Activated naive CD8-positive, alpha-beta T cell treated with anti-CD3 and anti-CD28 coated beads, Interleukin-2, amount 10 ng/mL, durations not matched to agents 7 days and 5 days (primary cell): Measurements from ENCODE around the gene ITPR3. TPM values are rescaled to one million over a fixed set of nuclear protein-coding genes. Genes with fewer than 3 reads are reported as not detected.
A peak's percentile ranks its signal among the peaks of the same experiment; 100 is the strongest.

Experiments used
- ATAC-seq: fragments of 150-1000 bp; cut with Tn5 transposase; one replicate; pipeline ENCODE4 v1.10.0; 2021; ENCODE audit warnings: low read depth, moderate library complexity
- POLR2A ChIA-PET: fragments of 350-600 bp; sonication (Branson Sonifier 250); formaldehyde crosslinking; loops from one replicate; lab custom pipeline; 2021; ENCODE audit warnings: antibody characterized with exemption; lab: Charles Lee
- DNase-seq: peaks from one replicate; pipeline ENCODE4 v3.0.0; 2021
- H3K27ac Mint-ChIP-seq: one replicate; pipeline ENCODE4 v1.8.0; 2022; ENCODE audit warnings: mild to moderate bottlenecking, mixed read lengths
- H3K27me3 Mint-ChIP-seq: one replicate; pipeline ENCODE4 v1.8.0; 2022; ENCODE audit warnings: mild to moderate bottlenecking, moderate library complexity, mixed read lengths
- H3K36me3 Mint-ChIP-seq: one replicate; pipeline ENCODE4 v1.8.0; 2021; ENCODE audit warnings: mild to moderate bottlenecking, mixed read lengths
- H3K4me1 Mint-ChIP-seq: one replicate; pipeline ENCODE4 v1.8.0; 2021; ENCODE audit warnings: mixed read lengths
- H3K4me3 Mint-ChIP-seq: one replicate; pipeline ENCODE4 v1.8.0; 2022; ENCODE audit warnings: mild to moderate bottlenecking, moderate library complexity, mixed read lengths
- H3K9me3 Mint-ChIP-seq: one replicate; pipeline ENCODE4 v1.8.0; 2021; ENCODE audit warnings: mixed read lengths
- total RNA-seq, 2 experiments: library from RNA; stranded (reverse); gene quantifications; one replicate each; pipeline ENCODE4 v1.2.3, GENCODE V29; 2021

The ITPR3 gene
- total RNA-seq, 2 experiments from 2014 or later = 61.4 to 61.8 TPM

- Mint-ChIP-seq H3K27me3 (no peaks in the 10 kb centered on the region), H3K4me3 (no peak overlapping the region), H3K9me3 (no peaks in the 10 kb centered on the region), H3K4me1 (peaks cover 5% of the 10 kb centered on the region), H3K36me3 (peaks cover 20% of the 10 kb centered on the region), H3K27ac (no peak overlapping the region)
- no peak for ATAC-seq
- POLR2A ChIA-PET = no interaction called here
- no peak for DNase-seq
Observed at GRCh38 chr6:33673851-33674250, 52.7 kb downstream of the ITPR3 start.

- H3K36me3 Mint-ChIP-seq = peaks cover 23% of the 10 kb centered on the region
- H3K4me3 Mint-ChIP-seq = no peak overlapping the region
- no peaks in the 10 kb centered on the region for H3K27me3 Mint-ChIP-seq
- H3K9me3 Mint-ChIP-seq = no peaks in the 10 kb centered on the region
- peaks cover 4% of the 10 kb centered on the region for H3K4me1 Mint-ChIP-seq
- H3K27ac Mint-ChIP-seq = no peak overlapping the region
- no peak for DNase-seq
- POLR2A ChIA-PET = no interaction called here
- no peak for ATAC-seq
Observed at GRCh38 chr6:33675968-33676367, 54.8 kb downstream of the ITPR3 start.

- Mint-ChIP-seq H3K4me1 (peaks cover 4% of the 10 kb centered on the region), H3K36me3 (peaks cover 23% of the 10 kb centered on the region), H3K27me3 (no peaks in the 10 kb centered on the region), H3K9me3 (no peaks in the 10 kb centered on the region), H3K27ac (no peak overlapping the region), H3K4me3 (no peak overlapping the region)
- ATAC-seq (no peak), DNase-seq (no peak)
- POLR2A ChIA-PET = no interaction called here
Observed at GRCh38 chr6:33676416-33677142, 55.5 kb downstream of the ITPR3 start.

GRCh38 chr6:33677143-33677660, 56.1 kb downstream of the ITPR3 start:
- DNase-seq (no peak), ATAC-seq (no peak)
- no peaks in the 10 kb centered on the region for H3K27me3 Mint-ChIP-seq
- no peak overlapping the region for H3K4me3 Mint-ChIP-seq
- no peaks in the 10 kb centered on the region for H3K9me3 Mint-ChIP-seq
- H3K36me3 Mint-ChIP-seq = peaks cover 19% of the 10 kb centered on the region
- H3K27ac Mint-ChIP-seq = no peak overlapping the region
- POLR2A ChIA-PET = no interaction called here
- H3K4me1 Mint-ChIP-seq = peaks cover 4% of the 10 kb centered on the region

GRCh38 chr6:33677689-33678088, 56.6 kb downstream of the ITPR3 start:
- H3K4me3 Mint-ChIP-seq = no peak overlapping the region
- peaks cover 20% of the 10 kb centered on the region for H3K36me3 Mint-ChIP-seq
- H3K27ac Mint-ChIP-seq = no peak overlapping the region
- H3K27me3 Mint-ChIP-seq = no peaks in the 10 kb centered on the region
- POLR2A ChIA-PET = no interaction called here
- ATAC-seq = no peak
- DNase-seq = no peak
- H3K4me1 Mint-ChIP-seq = peaks cover 6% of the 10 kb centered on the region
- H3K9me3 Mint-ChIP-seq = no peaks in the 10 kb centered on the region

- Mint-ChIP-seq H3K27me3 (no peaks in the 10 kb centered on the region), H3K27ac (no peak overlapping the region), H3K9me3 (no peaks in the 10 kb centered on the region), H3K4me1 (peaks cover 11% of the 10 kb centered on the region), H3K36me3 (peaks cover 21% of the 10 kb centered on the region), H3K4me3 (no peak overlapping the region)
- ATAC-seq (no peak), DNase-seq (no peak)
- POLR2A ChIA-PET = no interaction called here
Observed at GRCh38 chr6:33678233-33678931, 57.3 kb downstream of the ITPR3 start.

GRCh38 chr6:33678932-33679490, 57.9 kb downstream of the ITPR3 start:
- H3K27me3 Mint-ChIP-seq = no peaks in the 10 kb centered on the region
- H3K4me1 Mint-ChIP-seq = peaks cover 14% of the 10 kb centered on the region
- no peaks in the 10 kb centered on the region for H3K9me3 Mint-ChIP-seq
- H3K27ac Mint-ChIP-seq = no peak overlapping the region
- H3K36me3 Mint-ChIP-seq = peaks cover 21% of the 10 kb centered on the region
- H3K4me3 Mint-ChIP-seq = no peak overlapping the region
- POLR2A ChIA-PET = no interaction called here
- no peak for ATAC-seq
- DNase-seq = no peak

- no peak overlapping the region for H3K4me3 Mint-ChIP-seq
- H3K9me3 Mint-ChIP-seq = no peaks in the 10 kb centered on the region
- no peaks in the 10 kb centered on the region for H3K27me3 Mint-ChIP-seq
- peaks cover 14% of the 10 kb centered on the region for H3K4me1 Mint-ChIP-seq
- H3K27ac Mint-ChIP-seq = no peak overlapping the region
- peaks cover 21% of the 10 kb centered on the region for H3K36me3 Mint-ChIP-seq
- ATAC-seq = no peak
- POLR2A ChIA-PET = no interaction called here
- no peak for DNase-seq
Observed at GRCh38 chr6:33679761-33680160, 58.6 kb downstream of the ITPR3 start.

GRCh38 chr6:33682341-33682740, 61.2 kb downstream of the ITPR3 start:
- Mint-ChIP-seq H3K4me1 (peaks cover 14% of the 10 kb centered on the region), H3K4me3 (no peak overlapping the region), H3K27ac (peak overlapping the region; percentile 72), H3K36me3 (peaks cover 25% of the 10 kb centered on the region), H3K27me3 (no peaks in the 10 kb centered on the region), H3K9me3 (no peaks in the 10 kb centered on the region)
- POLR2A ChIA-PET = interaction anchor here (1.0 kb wide), 1 partner anchor 15 kb away, joined by 4 read pairs; no protein-coding TSS in a partner anchor
- DNase-seq = no peak
- no peak for ATAC-seq

- H3K9me3 Mint-ChIP-seq = no peaks in the 10 kb centered on the region
- peaks cover 19% of the 10 kb centered on the region for H3K36me3 Mint-ChIP-seq
- ATAC-seq (peak; percentile 73), DNase-seq (no peak)
- POLR2A ChIA-PET = interaction anchor here (1.0 to 1.1 kb wide), 2 partner anchors 11 to 14 kb away, joined by 4 read pairs; no protein-coding TSS in a partner anchor
- H3K27ac Mint-ChIP-seq = peak overlapping the region; percentile 75
- H3K4me1 Mint-ChIP-seq = peaks cover 12% of the 10 kb centered on the region
- no peak overlapping the region for H3K4me3 Mint-ChIP-seq
- no peaks in the 10 kb centered on the region for H3K27me3 Mint-ChIP-seq
Observed at GRCh38 chr6:33683051-33683571, 62.0 kb downstream of the ITPR3 start.

- H3K9me3 Mint-ChIP-seq = no peaks in the 10 kb centered on the region
- no peak overlapping the region for H3K4me3 Mint-ChIP-seq
- peak; percentile 21 for ATAC-seq
- no peaks in the 10 kb centered on the region for H3K27me3 Mint-ChIP-seq
- H3K27ac Mint-ChIP-seq = peak overlapping the region; percentile 75
- H3K4me1 Mint-ChIP-seq = peaks cover 12% of the 10 kb centered on the region
- no peak for DNase-seq
- POLR2A ChIA-PET = interaction anchor here (1.0 to 1.1 kb wide), 2 partner anchors 10 to 14 kb away, joined by 4 read pairs; no protein-coding TSS in a partner anchor
- H3K36me3 Mint-ChIP-seq = peaks cover 19% of the 10 kb centered on the region
Observed at GRCh38 chr6:33683576-33684427, 62.7 kb downstream of the ITPR3 start.

- Mint-ChIP-seq H3K4me1 (peaks cover 10% of the 10 kb centered on the region), H3K36me3 (peaks cover 16% of the 10 kb centered on the region), H3K4me3 (no peak overlapping the region), H3K27me3 (no peaks in the 10 kb centered on the region), H3K27ac (no peak overlapping the region), H3K9me3 (no peaks in the 10 kb centered on the region)
- POLR2A ChIA-PET = no interaction called here
- DNase-seq (no peak), ATAC-seq (no peak)
Observed at GRCh38 chr6:33684428-33684896, 63.3 kb downstream of the ITPR3 start.
